ENCODE measurements around the gene ARR3. TPM values are rescaled to one million over a fixed set of nuclear protein-coding genes. Genes with fewer than 3 reads are reported as not detected.
"Not testable (repeated sequence)": the region's sequence is repeated elsewhere in the genome, so short reads cannot be mapped to it uniquely, and the experiment has no call there.

ARR3 gene
- not detected for total RNA-seq

DNA sequence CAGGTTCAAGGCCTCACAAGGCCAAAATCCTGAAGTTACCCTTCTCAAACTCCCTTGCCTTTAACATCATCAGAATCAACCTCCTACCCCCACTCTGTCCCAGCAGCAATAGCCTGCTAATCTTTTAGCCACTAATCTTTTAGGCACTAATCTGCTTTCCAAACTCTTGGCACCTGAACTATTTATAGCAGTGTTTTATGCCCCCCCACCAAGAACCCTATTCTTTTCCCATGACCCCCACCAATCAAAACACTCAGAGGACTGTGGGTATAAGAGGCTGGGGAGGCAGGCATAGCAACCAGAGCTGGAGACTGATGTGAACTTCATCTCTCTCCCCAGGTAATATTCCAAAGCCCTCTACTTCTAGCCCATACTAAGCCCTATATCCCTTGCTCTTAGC, at the start of gene ARR3:
Gene ARR3 (plus strand): TSS at position 301 of the 400 bp plus-strand sequence. CDS start 1,052 bp downstream, outside the sequence.
- H3K9ac ChIP-seq (ENCODE audit: low read depth in 1 of 3, low read length in 3 of 3) = no peak within 1 kb of the TSS

DNA sequence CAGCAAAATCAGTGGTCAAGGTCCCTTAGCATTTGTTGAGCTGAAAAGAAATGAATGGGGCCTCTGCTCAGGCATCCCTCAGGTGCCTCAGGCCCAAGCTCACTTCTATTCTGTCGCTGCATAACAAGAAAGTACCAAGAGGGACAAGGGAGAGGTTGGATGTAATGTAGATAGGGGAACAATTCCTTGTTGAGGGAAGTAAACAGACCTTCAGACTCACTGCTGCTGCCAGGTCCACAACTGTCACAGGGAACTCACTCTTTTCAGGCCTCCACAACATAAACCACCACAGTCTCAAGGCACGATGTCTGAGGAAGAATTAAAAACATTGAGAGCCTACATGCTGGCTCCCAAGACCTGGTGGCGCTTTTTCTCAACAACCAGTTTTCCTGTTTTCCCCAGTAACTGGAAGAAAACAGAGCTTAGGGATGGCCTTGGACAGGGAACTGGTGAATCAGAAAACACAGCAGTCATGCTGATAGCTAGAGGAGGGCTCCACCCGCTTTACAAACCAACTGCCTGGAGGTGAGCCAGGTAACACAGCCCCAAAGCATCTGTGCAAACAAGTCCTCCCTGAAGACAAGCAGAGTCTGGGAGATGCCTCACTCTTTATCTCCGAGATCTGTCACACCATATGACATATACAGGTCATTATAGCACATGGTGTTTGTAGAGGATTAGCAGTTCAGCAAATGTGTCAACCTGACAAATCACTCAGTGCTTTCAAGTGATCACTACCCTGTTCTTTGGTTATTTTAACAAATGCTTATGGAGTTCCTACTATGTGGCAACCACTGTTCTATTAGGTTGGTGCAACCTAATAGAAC, 48.0 kb upstream of the ARR3 start:
- Histone ChIP-seq H3K9me3 (ENCODE audit: control insufficient read depth in 3 of 3, low read length in 3 of 3) (no peaks in the 10 kb centered on the region), H3K9ac (ENCODE audit: low read depth in 1 of 3, low read length in 3 of 3) (no peak overlapping the region), H3K4me3 (ENCODE audit: low read length in 3 of 3) (no peak overlapping the region), H3K27me3 (ENCODE audit: control insufficient read depth in 3 of 3, insufficient read depth in 3 of 3, low read length in 3 of 3) (no peaks in the 10 kb centered on the region), H3K27ac (ENCODE audit: low read depth, low read length) (no peak overlapping the region), H3K4me1 (ENCODE audit: control insufficient read depth in 3 of 3, insufficient read depth in 3 of 3, low read length in 3 of 3) (no peaks in the 10 kb centered on the region), H3K36me3 (ENCODE audit: control insufficient read depth in 3 of 3, insufficient read depth in 3 of 3, low read length in 3 of 3) (no peaks in the 10 kb centered on the region)

More for the DNA sequence above, at the start of gene ARR3:
- Histone ChIP-seq H3K9me3 (ENCODE audit: control insufficient read depth in 3 of 3, low read length in 3 of 3) (no peaks in the 10 kb centered on the region), H3K4me1 (ENCODE audit: control insufficient read depth in 3 of 3, insufficient read depth in 3 of 3, low read length in 3 of 3) (no peaks in the 10 kb centered on the region), H3K27me3 (ENCODE audit: control insufficient read depth in 3 of 3, insufficient read depth in 3 of 3, low read length in 3 of 3) (no peaks in the 10 kb centered on the region), H3K4me3 (ENCODE audit: low read length in 3 of 3) (no peak within 1 kb of the TSS), H3K36me3 (ENCODE audit: control insufficient read depth in 3 of 3, insufficient read depth in 3 of 3, low read length in 3 of 3) (no peaks in the 10 kb centered on the region), H3K27ac (ENCODE audit: low read depth, low read length) (no peak within 1 kb of the TSS)

- no peak overlapping the region for H3K9ac ChIP-seq (ENCODE audit: low read depth in 1 of 3, low read length in 3 of 3)
- no peaks in the 10 kb centered on the region for H3K9me3 ChIP-seq (ENCODE audit: control insufficient read depth in 3 of 3, low read length in 3 of 3)
- H3K36me3 ChIP-seq (ENCODE audit: control insufficient read depth in 3 of 3, insufficient read depth in 3 of 3, low read length in 3 of 3) = no peaks in the 10 kb centered on the region
- H3K4me1 ChIP-seq (ENCODE audit: control insufficient read depth in 3 of 3, insufficient read depth in 3 of 3, low read length in 3 of 3) = no peaks in the 10 kb centered on the region
- no peaks in the 10 kb centered on the region for H3K27me3 ChIP-seq (ENCODE audit: control insufficient read depth in 3 of 3, insufficient read depth in 3 of 3, low read length in 3 of 3)
- no peak overlapping the region for H3K4me3 ChIP-seq (ENCODE audit: low read length in 3 of 3)
- H3K27ac ChIP-seq (ENCODE audit: low read depth, low read length) = no peak overlapping the region
Observed at GRCh38 chrX:70226048-70226447, 42.1 kb upstream of the ARR3 start.

- no peak overlapping the region for H3K27ac ChIP-seq (ENCODE audit: low read depth, low read length)
- H3K9ac ChIP-seq (ENCODE audit: low read depth in 1 of 3, low read length in 3 of 3) = no peak overlapping the region
Observed at GRCh38 chrX:70226687-70227086, 41.4 kb upstream of the ARR3 start.

DNA sequence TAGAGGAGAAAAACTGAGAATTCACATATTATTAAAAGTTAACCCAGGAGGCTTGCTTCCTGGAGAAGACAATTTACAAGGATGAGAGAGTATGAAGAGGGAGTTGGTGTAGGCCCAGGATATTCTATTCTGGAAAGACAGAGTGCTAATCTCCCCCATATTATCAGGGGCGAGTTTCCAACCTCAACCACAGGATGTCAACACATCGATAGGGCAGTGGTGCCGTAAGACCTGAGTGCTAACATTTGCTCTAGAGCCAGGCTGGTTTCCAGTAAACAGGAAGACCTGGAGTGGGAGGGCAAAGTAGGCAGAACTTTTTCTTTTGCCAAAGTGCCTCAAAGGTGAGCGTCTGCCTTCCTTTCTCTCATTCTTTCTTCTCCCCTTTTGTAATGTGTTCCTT, 36.5 kb upstream of the ARR3 start:
- no peaks in the 10 kb centered on the region for H3K4me1 ChIP-seq (ENCODE audit: control insufficient read depth in 3 of 3, insufficient read depth in 3 of 3, low read length in 3 of 3)
- H3K27ac ChIP-seq (ENCODE audit: low read depth, low read length) = no peak overlapping the region
- H3K27me3 ChIP-seq (ENCODE audit: control insufficient read depth in 3 of 3, insufficient read depth in 3 of 3, low read length in 3 of 3) = peaks cover 0 to 4% (median 0%) of the 10 kb centered on the region in 3 donors
- no peak overlapping the region for H3K4me3 ChIP-seq (ENCODE audit: low read length in 3 of 3)
- H3K9me3 ChIP-seq (ENCODE audit: control insufficient read depth in 3 of 3, low read length in 3 of 3) = no peaks in the 10 kb centered on the region
- H3K36me3 ChIP-seq (ENCODE audit: control insufficient read depth in 3 of 3, insufficient read depth in 3 of 3, low read length in 3 of 3) = no peaks in the 10 kb centered on the region
- no peak overlapping the region for H3K9ac ChIP-seq (ENCODE audit: low read depth in 1 of 3, low read length in 3 of 3)

More at GRCh38 chrX:70226687-70227086, 41.4 kb upstream of the ARR3 start:
- no peak overlapping the region for H3K4me3 ChIP-seq (ENCODE audit: low read length in 3 of 3)
- H3K4me1 ChIP-seq (ENCODE audit: control insufficient read depth in 3 of 3, insufficient read depth in 3 of 3, low read length in 3 of 3) = no peaks in the 10 kb centered on the region
- H3K27me3 ChIP-seq (ENCODE audit: control insufficient read depth in 3 of 3, insufficient read depth in 3 of 3, low read length in 3 of 3) = no peaks in the 10 kb centered on the region
- H3K36me3 ChIP-seq (ENCODE audit: control insufficient read depth in 3 of 3, insufficient read depth in 3 of 3, low read length in 3 of 3) = no peaks in the 10 kb centered on the region
- H3K9me3 ChIP-seq (ENCODE audit: control insufficient read depth in 3 of 3, low read length in 3 of 3) = no peaks in the 10 kb centered on the region

DNA sequence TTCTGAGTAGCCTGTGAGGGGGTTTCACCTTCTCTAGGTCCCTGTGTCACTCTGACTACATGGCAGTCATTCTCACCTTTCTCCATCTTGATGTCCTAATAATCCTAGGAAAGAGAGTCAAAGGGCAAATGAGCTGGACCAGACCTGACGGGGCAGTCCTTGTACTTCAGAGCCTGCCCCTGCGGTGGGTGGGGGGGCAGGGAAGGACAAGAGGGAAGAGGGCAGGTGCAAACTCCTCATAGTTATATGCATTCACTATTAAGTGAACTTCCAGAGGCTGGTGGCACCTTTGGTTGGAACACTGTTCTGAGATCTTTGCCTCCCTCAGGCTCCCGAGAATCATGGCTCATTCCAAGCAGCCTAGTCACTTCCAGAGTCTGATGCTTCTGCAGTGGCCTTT, 33.8 kb upstream of the ARR3 start, which contains the start of gene AWAT1:
Gene AWAT1 (plus strand): TSS at position 301 of the 400 bp plus-strand sequence. CDS start 41 bp downstream, at position 342.
- H3K9me3 ChIP-seq (ENCODE audit: control insufficient read depth in 3 of 3, low read length in 3 of 3) = no peaks in the 10 kb centered on the region
- H3K9ac ChIP-seq (ENCODE audit: low read depth in 1 of 3, low read length in 3 of 3) = no peak within 1 kb of the TSS
- H3K27me3 ChIP-seq (ENCODE audit: control insufficient read depth in 3 of 3, insufficient read depth in 3 of 3, low read length in 3 of 3) = peaks cover 0 to 4% (median 0%) of the 10 kb centered on the region in 3 donors
- no peak within 1 kb of the TSS for H3K4me3 ChIP-seq (ENCODE audit: low read length in 3 of 3)
- no peaks in the 10 kb centered on the region for H3K4me1 ChIP-seq (ENCODE audit: control insufficient read depth in 3 of 3, insufficient read depth in 3 of 3, low read length in 3 of 3)
- no peak within 1 kb of the TSS for H3K27ac ChIP-seq (ENCODE audit: low read depth, low read length)
- no peaks in the 10 kb centered on the region for H3K36me3 ChIP-seq (ENCODE audit: control insufficient read depth in 3 of 3, insufficient read depth in 3 of 3, low read length in 3 of 3)

DNA sequence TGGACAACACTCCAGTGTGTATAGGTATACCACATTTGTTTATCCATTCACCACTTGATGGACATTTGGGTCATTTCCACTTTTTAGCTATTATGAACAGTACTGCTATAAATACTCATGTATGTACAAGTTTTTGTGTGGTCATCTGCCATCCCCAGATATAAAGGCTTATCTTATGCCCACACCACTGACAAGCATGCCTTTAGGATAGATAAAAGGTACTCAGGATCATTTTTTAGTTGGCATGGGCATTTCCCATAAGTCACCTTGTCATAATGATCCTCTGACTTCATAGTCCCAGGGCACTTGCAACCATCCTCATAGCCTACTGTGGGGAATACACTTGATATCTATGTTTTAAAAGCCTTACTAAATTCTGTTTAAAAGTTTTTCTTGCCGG, 27.4 kb upstream of the ARR3 start:
- no peak overlapping the region for H3K9ac ChIP-seq (ENCODE audit: low read depth in 1 of 3, low read length in 3 of 3)
- H3K4me1 ChIP-seq (ENCODE audit: control insufficient read depth in 3 of 3, insufficient read depth in 3 of 3, low read length in 3 of 3) = no peaks in the 10 kb centered on the region
- H3K9me3 ChIP-seq (ENCODE audit: control insufficient read depth in 3 of 3, low read length in 3 of 3) = no peaks in the 10 kb centered on the region
- no peaks in the 10 kb centered on the region for H3K27me3 ChIP-seq (ENCODE audit: control insufficient read depth in 3 of 3, insufficient read depth in 3 of 3, low read length in 3 of 3)
- no peak overlapping the region for H3K4me3 ChIP-seq (ENCODE audit: low read length in 3 of 3)
- no peak overlapping the region for H3K27ac ChIP-seq (ENCODE audit: low read depth, low read length)
- H3K36me3 ChIP-seq (ENCODE audit: control insufficient read depth in 3 of 3, insufficient read depth in 3 of 3, low read length in 3 of 3) = no peaks in the 10 kb centered on the region

DNA sequence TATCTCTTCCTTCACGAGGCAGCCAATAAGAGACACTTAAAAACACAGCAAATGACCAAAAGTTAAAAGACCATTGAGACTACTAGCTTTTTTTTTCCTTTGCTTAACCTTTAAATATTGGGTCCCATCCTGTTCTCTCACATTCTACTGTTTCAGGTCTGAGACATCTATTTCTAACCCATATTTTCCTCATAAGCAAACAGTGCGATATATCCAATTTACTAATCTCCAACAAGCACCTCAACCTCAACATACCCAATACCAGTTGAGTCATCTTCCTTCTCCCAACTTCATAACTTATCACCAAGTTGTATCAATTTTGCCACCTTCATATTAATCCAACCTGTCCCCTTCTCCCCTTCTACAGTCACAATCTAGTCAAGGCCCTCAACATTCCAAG, 26.6 kb upstream of the ARR3 start:
- H3K9ac ChIP-seq (ENCODE audit: low read depth in 1 of 3, low read length in 3 of 3) = no peak overlapping the region
- no peak overlapping the region for H3K27ac ChIP-seq (ENCODE audit: low read depth, low read length)

DNA sequence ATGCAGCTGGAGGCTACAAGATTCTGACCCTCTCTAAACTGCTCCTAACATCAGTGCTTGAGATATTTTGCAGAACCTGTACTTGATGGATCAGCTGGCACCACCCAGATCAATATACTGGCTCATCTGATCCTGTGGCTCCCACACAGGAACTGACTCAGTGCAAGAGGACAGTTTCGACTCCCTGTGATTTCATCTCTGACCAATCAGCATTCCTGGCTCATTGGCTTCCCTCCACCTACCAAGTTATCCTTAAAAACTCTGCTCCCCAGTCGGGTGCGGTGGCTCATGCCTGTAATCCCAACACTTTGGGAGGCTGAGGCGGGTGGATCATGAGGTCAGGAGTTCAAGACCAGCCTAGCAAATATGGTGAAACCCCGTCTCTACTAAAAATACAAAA, 24.5 kb upstream of the ARR3 start:
- not testable (repeated sequence) for H3K4me3 ChIP-seq (ENCODE audit: low read length in 3 of 3); H3K4me1 ChIP-seq (ENCODE audit: control insufficient read depth in 3 of 3, insufficient read depth in 3 of 3, low read length in 3 of 3); H3K9ac ChIP-seq (ENCODE audit: low read depth in 1 of 3, low read length in 3 of 3); H3K9me3 ChIP-seq (ENCODE audit: control insufficient read depth in 3 of 3, low read length in 3 of 3); H3K36me3 ChIP-seq (ENCODE audit: control insufficient read depth in 3 of 3, insufficient read depth in 3 of 3, low read length in 3 of 3); H3K27me3 ChIP-seq (ENCODE audit: control insufficient read depth in 3 of 3, insufficient read depth in 3 of 3, low read length in 3 of 3); H3K27ac ChIP-seq (ENCODE audit: low read depth, low read length)

More for the DNA sequence above, 26.6 kb upstream of the ARR3 start:
- H3K4me1 ChIP-seq (ENCODE audit: control insufficient read depth in 3 of 3, insufficient read depth in 3 of 3, low read length in 3 of 3) = no peaks in the 10 kb centered on the region
- H3K9me3 ChIP-seq (ENCODE audit: control insufficient read depth in 3 of 3, low read length in 3 of 3) = no peaks in the 10 kb centered on the region
- no peak overlapping the region for H3K4me3 ChIP-seq (ENCODE audit: low read length in 3 of 3)
- no peaks in the 10 kb centered on the region for H3K27me3 ChIP-seq (ENCODE audit: control insufficient read depth in 3 of 3, insufficient read depth in 3 of 3, low read length in 3 of 3)
- H3K36me3 ChIP-seq (ENCODE audit: control insufficient read depth in 3 of 3, insufficient read depth in 3 of 3, low read length in 3 of 3) = no peaks in the 10 kb centered on the region

DNA sequence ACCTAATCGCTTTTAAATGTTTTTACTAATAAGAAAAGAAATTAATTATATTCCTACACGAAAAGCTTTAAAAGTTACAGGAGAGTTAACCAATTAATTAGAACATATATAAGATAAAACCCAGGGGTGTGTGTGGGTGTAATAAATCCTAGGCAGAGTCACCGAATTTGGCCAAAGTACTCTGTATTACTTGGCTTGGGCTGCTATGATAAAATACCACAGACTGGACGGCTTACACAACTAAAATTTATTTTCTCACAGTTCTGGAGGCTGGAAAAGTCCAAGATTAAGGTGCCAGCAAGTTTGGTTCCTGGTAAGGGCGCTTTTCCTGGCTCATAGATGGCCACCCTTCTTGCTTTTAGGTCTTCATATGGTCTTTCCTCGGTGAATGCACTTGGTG, 23.3 kb upstream of the ARR3 start:
- H3K36me3 ChIP-seq (ENCODE audit: control insufficient read depth in 3 of 3, insufficient read depth in 3 of 3, low read length in 3 of 3) = no peaks in the 10 kb centered on the region
- no peaks in the 10 kb centered on the region for H3K4me1 ChIP-seq (ENCODE audit: control insufficient read depth in 3 of 3, insufficient read depth in 3 of 3, low read length in 3 of 3)
- no peak overlapping the region for H3K4me3 ChIP-seq (ENCODE audit: low read length in 3 of 3)
- no peaks in the 10 kb centered on the region for H3K27me3 ChIP-seq (ENCODE audit: control insufficient read depth in 3 of 3, insufficient read depth in 3 of 3, low read length in 3 of 3)
- H3K9ac ChIP-seq (ENCODE audit: low read depth in 1 of 3, low read length in 3 of 3) = no peak overlapping the region
- H3K27ac ChIP-seq (ENCODE audit: low read depth, low read length) = no peak overlapping the region
- no peaks in the 10 kb centered on the region for H3K9me3 ChIP-seq (ENCODE audit: control insufficient read depth in 3 of 3, low read length in 3 of 3)

Data from skeletal muscle tissue (tissue), 4 donors.